ENCODE measurements around the gene COL8A2.

- TF ChIP-seq CTCF (IDR thresholded peaks at IDR 0.05): no peak
- no peak for TF ChIP-seq POLR2A (IDR thresholded peaks at IDR 0.05)
- TF ChIP-seq EP300 (IDR thresholded peaks at IDR 0.05): no peak
- no peak for TF ChIP-seq POLR2AphosphoS5 (IDR thresholded peaks at IDR 0.05)
Observed at GRCh38 chr1:36097693-36098585, 27.1 kb downstream of the COL8A2 start.
